Mucosa of descending colon (tissue), 3 donors: Measurements from ENCODE around the gene HES7. TPM values are rescaled to one million over a fixed set of nuclear protein-coding genes. Genes with fewer than 3 reads are reported as not detected.

Experiments
- ATAC-seq: fragments of 200-7000 bp; cut with Tn5 transposase; one replicate; pipeline ENCODE4 v1.9.1; 2020; ENCODE audit warnings: mild to moderate bottlenecking, moderate library complexity
- DNase-seq, 3 donors: peaks; one replicate each; pipeline ENCODE4 v3.0.0-alpha.2; 2020
- H3K36me3 ChIP-seq: fragments of 200-600 bp; one replicate; pipeline ENCODE4 v1.8.0; 2021; ENCODE audit warnings: low read depth, mild to moderate bottlenecking
- H3K4me1 ChIP-seq: fragments of 200-600 bp; one replicate; pipeline ENCODE4 v1.8.0; 2021; ENCODE audit warnings: low read depth, mild to moderate bottlenecking
- H3K4me3 ChIP-seq: fragments of 200-600 bp; one replicate; pipeline ENCODE4 v1.8.0; 2021; ENCODE audit warnings: mild to moderate bottlenecking
- H3K9me3 ChIP-seq: fragments of 200-600 bp; one replicate; pipeline ENCODE4 v1.8.0; 2021; ENCODE audit warnings: mild to moderate bottlenecking
- intact Hi-C, 2 donors: fragments of 100-400 bp; cut with DNase I in 1 of 2; cut with micrococcal nuclease in 1 of 2; formaldehyde crosslinking; loops; one replicate each; pipeline versions ENCODE4 v1.11.0 to v1.11.1; 2022; cut with DNase I, micrococcal nuclease
- total RNA-seq, 3 donors: library from RNA; stranded (reverse); fragmentation: NEBNext Ultra II Directional in 2 of 3; extraction: Animal tissue kit (Norgen Biotek cat#: 25700) in 2 of 3; gene quantifications; one replicate each; pipeline versions ENCODE4 v1.2.1 to v1.2.4, GENCODE V29; 2021 to 2023
- TF ChIP-seq, protein P1 (sequence below): fragments of 200-600 bp; IDR thresholded peaks from one replicate; pipeline ENCODE4 v1.8.0; 2022; ENCODE audit warnings: antibody characterized with exemption, mild to moderate bottlenecking
- donor health status: DM: no; HTN: no; CAD: no; lungs with moderate emphysema.
- donor health status: DM: no; HTN: no; CAD: no.
- donor health status: DM: no; HTN: yes; CAD: no.

Gene HES7
- total RNA-seq, 3 donors from 2014 or later: 0.28 TPM; not detected in 2

DNA sequence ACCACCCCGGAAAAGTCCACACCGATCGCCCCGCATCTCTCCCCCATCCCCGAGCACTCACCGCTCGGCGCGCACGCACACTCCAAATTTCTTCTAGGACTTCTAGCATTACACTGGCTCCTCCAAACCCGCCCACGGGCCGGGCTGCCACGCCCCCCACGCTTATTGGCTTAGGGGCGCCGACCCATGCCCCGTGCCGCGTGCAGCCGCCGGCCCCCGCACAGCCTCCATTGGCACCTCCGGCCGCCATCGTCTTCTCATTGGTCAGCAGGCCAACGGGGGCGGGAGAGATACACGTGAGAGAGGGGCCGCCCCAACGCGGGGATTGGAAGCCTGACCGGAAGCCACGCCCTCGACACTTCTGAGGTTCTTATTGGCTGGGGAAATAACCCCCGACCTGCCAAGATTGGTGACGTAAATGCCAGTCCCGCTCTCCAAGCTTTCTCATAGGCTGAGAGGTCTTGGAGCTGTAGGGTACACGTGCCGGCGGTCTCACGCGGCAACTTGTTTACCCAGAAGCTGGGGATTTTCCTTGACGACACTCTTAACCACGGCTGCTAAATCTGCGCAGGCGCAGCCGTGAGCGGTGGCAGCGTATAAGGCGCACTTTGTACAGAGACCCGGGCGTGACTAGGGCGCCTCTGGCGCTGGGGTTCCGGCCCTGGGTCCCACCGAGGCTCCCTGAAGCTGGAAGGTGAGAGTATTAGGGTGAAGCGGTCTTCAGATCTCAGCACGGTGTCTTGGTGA lies 32.5 kb upstream of the HES7 start:
- TF ChIP-seq, protein P1, sequence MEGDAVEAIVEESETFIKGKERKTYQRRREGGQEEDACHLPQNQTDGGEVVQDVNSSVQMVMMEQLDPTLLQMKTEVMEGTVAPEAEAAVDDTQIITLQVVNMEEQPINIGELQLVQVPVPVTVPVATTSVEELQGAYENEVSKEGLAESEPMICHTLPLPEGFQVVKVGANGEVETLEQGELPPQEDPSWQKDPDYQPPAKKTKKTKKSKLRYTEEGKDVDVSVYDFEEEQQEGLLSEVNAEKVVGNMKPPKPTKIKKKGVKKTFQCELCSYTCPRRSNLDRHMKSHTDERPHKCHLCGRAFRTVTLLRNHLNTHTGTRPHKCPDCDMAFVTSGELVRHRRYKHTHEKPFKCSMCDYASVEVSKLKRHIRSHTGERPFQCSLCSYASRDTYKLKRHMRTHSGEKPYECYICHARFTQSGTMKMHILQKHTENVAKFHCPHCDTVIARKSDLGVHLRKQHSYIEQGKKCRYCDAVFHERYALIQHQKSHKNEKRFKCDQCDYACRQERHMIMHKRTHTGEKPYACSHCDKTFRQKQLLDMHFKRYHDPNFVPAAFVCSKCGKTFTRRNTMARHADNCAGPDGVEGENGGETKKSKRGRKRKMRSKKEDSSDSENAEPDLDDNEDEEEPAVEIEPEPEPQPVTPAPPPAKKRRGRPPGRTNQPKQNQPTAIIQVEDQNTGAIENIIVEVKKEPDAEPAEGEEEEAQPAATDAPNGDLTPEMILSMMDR: no peak
- intact Hi-C loops: no loop called here
- Histone ChIP-seq H3K4me1 (peaks cover 66% of the 10 kb centered on the region), H3K36me3 (peaks cover 6% of the 10 kb centered on the region), H3K9me3 (no peaks in the 10 kb centered on the region), H3K4me3 (peak overlapping the region; percentile 41)
- peak; percentile 73 for ATAC-seq
- DNase-seq: peak; percentile 100

DNA sequence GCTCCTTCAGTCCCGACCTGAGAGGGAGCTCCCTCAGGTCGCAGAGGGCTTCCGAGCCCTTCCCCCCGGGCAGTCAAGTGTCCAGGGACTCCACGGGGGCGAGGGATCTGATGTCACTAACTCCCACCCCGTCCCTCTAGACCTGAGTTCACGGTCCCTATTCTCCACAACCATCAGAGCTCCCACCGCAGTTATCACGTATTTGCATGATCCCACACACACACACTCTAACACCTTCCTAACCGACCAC lies 32.0 kb upstream of the HES7 start:
- TF ChIP-seq, protein P1: no peak
- Histone ChIP-seq H3K9me3 (no peaks in the 10 kb centered on the region), H3K4me1 (peaks cover 62% of the 10 kb centered on the region), H3K36me3 (peaks cover 6% of the 10 kb centered on the region), H3K4me3 (peak overlapping the region; percentile 41)
- DNase-seq: peak in 2 of 3 donors; percentile 65 to 75
- intact Hi-C loops: no loop called here
- ATAC-seq: no peak

DNA sequence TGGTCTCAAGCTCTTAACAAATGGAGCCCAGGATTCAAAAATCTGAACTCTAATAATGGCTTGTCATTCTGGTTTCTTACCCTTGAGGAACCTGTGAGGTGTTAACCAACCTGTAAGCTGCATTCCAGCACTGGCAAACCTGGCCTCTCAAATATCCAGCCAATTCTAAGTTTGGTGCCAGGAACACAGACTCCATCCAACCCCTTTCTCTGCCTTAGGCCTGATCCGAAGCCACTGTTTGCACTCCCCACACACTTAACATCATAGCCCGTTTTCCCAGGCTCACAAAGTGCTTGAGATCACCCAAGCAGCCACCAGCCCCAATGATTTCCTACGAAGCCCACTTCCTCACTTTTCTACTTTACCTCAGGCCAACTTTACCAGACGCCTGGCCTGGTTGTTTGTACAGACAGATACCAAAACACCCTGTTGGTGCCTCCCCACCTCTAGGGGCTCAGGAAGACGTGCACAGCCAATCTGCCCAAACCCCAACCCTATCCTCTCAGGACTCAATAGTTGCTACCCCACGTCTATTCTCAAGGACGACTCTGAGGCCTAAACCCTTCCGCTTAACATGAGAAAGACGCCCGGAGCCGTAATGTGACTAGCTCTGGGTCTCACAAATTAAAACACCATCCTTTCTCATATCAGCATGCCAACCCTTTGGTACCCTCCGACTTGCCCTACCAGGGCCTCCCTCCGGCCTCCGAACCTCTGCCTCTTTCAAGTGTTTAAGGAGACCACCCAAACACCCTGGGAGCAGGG lies 31.5 kb upstream of the HES7 start:
- H3K36me3 ChIP-seq: peaks cover 6% of the 10 kb centered on the region
- DNase-seq (peak in 2 of 3 donors; percentile 45 to 46), ATAC-seq (no peak)
- peak overlapping the region; percentile 41 for H3K4me3 ChIP-seq
- intact Hi-C loops: no loop called here
- H3K4me1 ChIP-seq: peaks cover 62% of the 10 kb centered on the region
- TF ChIP-seq, protein P1: no peak
- no peaks in the 10 kb centered on the region for H3K9me3 ChIP-seq

DNA sequence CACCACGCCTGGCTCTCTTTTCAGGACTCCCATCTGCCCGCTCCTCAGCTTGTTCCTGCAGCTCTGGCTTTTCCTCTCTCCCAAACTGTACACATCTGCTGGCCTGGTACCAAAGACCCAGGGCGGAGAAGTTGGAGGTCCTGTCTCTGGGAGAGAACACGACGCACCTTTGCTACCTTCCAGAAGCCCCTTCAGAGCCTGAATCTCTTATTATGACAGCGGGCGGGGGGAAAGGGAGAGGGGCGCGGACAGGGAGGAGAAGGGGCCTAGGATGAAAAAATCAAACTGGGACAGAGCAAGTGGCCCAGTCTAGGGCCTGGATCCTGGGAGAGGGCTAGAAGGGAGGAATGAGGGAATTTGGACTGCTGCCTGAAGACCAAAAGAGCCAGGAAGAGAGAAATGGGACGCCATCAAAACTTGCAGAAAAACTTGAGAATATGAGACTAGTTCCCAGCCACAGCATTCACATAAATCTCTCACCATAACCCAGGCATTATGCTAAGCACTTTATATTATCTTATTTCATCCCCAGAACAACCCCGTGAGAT lies 30.8 kb upstream of the HES7 start:
- Histone ChIP-seq H3K4me3 (no peak overlapping the region), H3K9me3 (no peaks in the 10 kb centered on the region), H3K4me1 (peaks cover 60% of the 10 kb centered on the region), H3K36me3 (peaks cover 6% of the 10 kb centered on the region)
- intact Hi-C loops: no loop called here
- TF ChIP-seq, protein P1: no peak
- DNase-seq: no peak
- no peak for ATAC-seq

DNA sequence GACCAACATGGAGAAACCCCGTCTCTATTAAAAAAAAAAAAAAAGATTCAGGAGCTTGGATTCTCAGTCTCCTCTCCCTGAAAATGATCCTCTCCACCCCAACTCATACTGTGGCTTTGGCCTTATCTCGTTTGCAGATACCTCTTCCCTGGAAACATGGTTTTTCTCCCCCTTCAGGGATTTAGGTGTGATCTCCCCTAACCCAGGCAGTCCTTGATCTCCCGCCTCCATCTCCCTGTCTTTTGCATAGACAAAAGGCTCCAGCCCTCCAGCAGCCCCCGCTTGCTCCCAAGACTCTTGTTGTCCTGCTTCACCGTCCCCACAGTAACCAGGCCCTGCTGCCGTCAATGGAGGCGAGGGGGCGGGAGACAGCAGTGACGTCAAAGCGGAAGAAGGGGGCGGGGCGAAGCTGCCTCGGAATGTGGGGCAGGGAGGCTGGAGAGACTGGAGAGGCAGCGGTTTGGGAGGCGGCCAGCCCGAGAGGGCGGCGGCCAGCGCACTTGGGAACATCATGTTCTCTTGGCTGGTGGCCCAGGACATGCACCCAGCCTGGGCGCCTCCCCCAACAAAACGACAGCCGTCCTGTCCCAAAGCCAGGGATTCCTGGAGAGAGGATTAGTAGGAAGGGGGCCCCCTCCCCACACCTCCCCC lies 30.2 kb upstream of the HES7 start:
- no peaks in the 10 kb centered on the region for H3K9me3 ChIP-seq
- TF ChIP-seq, protein P1: no peak
- DNase-seq: peak; percentile 99 to 100 (median 99)
- H3K4me1 ChIP-seq: peaks cover 54% of the 10 kb centered on the region
- H3K36me3 ChIP-seq: peaks cover 11% of the 10 kb centered on the region
- intact Hi-C loops: no loop called here
- peak; percentile 59 for ATAC-seq
- no peak overlapping the region for H3K4me3 ChIP-seq
